NCI-H748 (cell line): ENCODE data around the gene HJURP.

Source experiments
- DNase-seq: peaks from one replicate; lab custom pipeline; 2025; ENCODE audit not compliant: unreplicated experiment; lab: John Stamatoyannopoulos, UW

Gene HJURP

GRCh38 chr2:233794128-233794658, 60.1 kb downstream of the HJURP start:
- DNase-seq = no peak

GRCh38 chr2:233793465-233794127, 60.7 kb downstream of the HJURP start:
- peak; percentile 55 for DNase-seq

GRCh38 chr2:233792720-233793119, 61.6 kb downstream of the HJURP start:
- no peak for DNase-seq

GRCh38 chr2:233791883-233792329, 62.4 kb downstream of the HJURP start:
- DNase-seq = no peak

- no peak for DNase-seq
These were observed 63.0 kb downstream of the HJURP start for GRCh38 chr2:233791151-233791882.

GRCh38 chr2:233789554-233789953, 64.8 kb downstream of the HJURP start:
- DNase-seq = no peak
